BE2C (cell line): Measurements from ENCODE around the gene TSHZ3.

Experiments used
- DNase-seq: peaks from one replicate; pipeline ENCODE4 v3.0.0-alpha.2; 2020
- H3K27me3 ChIP-seq: fragments of 250-450 bp; sonication (Bioruptor Pico); 2 replicates; pipeline ENCODE4 v1.5.1; 2020; ENCODE audit warnings: mild to moderate bottlenecking
- H3K36me3 ChIP-seq: fragments of 250-450 bp; sonication (Bioruptor Pico); 2 replicates; pipeline ENCODE4 v1.5.1; 2020; ENCODE audit warnings: mild to moderate bottlenecking
- H3K4me1 ChIP-seq: fragments of 250-450 bp; sonication (Bioruptor Pico); 2 replicates; pipeline ENCODE4 v1.5.1; 2020
- H3K4me3 ChIP-seq: 2 replicates; pipeline ENCODE4 v1.5.1; 2011; ENCODE audit warnings: low read depth, low read length
- H3K9me3 ChIP-seq: fragments of 250-450 bp; sonication (Bioruptor Pico); 2 replicates; pipeline ENCODE4 v1.5.1; 2020
- TF ChIP-seq, protein P1 (sequence below): IDR thresholded peaks from 2 replicates; pipeline ENCODE4 v1.5.1; 2012; ENCODE audit warnings: mild to moderate bottlenecking, low read depth, low read length

Gene TSHZ3

DNA sequence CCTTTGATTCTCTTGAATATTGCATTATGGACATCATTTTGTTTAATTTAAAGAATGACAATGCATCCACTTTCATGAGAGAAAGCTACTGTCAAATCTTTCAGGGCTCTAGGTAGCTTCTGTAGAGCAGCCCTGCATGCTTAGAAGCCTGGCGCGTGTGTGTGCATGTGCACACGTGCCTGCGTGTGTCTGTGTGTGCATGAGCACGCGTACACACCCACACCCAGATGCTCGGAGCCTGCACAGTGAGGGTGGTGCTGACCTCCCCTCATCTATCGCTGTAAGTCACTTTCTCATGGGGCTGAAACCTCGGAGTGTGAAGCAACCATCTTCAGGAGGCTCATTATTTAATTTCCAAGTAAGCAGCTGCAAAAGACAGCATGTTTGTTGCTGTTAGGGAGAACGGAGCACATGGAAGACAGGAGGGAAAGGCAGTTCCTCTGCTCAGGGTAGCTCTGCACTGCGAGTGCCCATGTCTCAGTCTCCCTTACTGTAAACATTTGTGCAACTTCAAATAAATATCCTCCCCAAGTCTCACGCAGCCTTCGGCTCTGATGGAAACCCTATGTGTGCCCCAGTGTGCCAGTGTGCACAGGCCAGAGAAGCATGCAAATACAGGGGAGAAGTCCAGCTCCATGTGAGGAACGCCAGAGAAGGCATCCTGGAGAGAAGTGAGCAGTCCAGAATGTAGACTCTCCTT is 22.8 kb downstream of the TSHZ3 start:
- Histone ChIP-seq H3K9me3 (no peaks in the 10 kb centered on the region), H3K4me3 (no peak overlapping the region), H3K4me1 (no peaks in the 10 kb centered on the region), H3K36me3 (no peaks in the 10 kb centered on the region), H3K27me3 (no peaks in the 10 kb centered on the region)
- TF ChIP-seq, protein P1, sequence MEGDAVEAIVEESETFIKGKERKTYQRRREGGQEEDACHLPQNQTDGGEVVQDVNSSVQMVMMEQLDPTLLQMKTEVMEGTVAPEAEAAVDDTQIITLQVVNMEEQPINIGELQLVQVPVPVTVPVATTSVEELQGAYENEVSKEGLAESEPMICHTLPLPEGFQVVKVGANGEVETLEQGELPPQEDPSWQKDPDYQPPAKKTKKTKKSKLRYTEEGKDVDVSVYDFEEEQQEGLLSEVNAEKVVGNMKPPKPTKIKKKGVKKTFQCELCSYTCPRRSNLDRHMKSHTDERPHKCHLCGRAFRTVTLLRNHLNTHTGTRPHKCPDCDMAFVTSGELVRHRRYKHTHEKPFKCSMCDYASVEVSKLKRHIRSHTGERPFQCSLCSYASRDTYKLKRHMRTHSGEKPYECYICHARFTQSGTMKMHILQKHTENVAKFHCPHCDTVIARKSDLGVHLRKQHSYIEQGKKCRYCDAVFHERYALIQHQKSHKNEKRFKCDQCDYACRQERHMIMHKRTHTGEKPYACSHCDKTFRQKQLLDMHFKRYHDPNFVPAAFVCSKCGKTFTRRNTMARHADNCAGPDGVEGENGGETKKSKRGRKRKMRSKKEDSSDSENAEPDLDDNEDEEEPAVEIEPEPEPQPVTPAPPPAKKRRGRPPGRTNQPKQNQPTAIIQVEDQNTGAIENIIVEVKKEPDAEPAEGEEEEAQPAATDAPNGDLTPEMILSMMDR, result no peak
- DNase-seq, result no peak

DNA sequence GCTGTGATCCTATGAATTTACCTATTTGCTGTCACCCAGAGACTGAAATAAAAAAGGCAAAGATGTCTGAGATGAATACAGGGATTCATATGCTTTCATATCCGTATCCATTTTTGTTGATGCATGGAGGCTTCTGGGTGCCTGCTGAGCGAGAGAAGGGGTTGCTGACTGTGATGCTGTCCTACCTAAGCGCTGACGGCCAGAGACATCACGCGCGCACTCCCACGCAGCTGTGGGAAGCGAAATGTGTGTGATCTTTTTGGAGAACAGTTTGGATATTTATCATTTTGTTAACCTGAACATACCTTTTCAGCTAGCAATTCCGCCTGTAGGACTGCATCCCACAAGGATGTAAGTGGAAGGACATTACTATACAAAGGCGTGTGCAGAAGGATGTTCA is 23.9 kb downstream of the TSHZ3 start:
- Histone ChIP-seq H3K4me1 (no peaks in the 10 kb centered on the region), H3K4me3 (no peak overlapping the region), H3K9me3 (no peaks in the 10 kb centered on the region), H3K27me3 (no peaks in the 10 kb centered on the region), H3K36me3 (no peaks in the 10 kb centered on the region)
- TF ChIP-seq, protein P1, result no peak
- DNase-seq, result no peak

DNA sequence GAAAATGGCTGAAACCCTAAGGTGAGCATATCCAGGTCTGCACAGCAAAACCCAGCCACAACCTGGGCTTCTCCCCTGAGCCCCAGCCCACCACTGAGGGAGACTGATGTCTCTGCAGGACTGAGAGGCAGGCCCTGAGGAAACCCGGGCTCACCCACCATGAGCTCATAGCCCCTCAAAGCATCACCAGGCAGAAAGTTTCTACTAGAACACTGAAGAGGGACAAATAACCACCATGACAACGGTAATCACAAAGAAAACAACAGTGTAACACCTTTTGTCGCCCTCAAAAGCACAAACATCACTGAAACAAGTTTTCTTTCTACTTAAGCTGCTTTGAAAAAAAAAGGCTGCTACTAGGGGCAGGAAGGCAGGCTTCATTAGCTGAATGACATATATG is 29.8 kb downstream of the TSHZ3 start:
- TF ChIP-seq, protein P1, result no peak
- H3K4me1 ChIP-seq, result peaks cover 6% of the 10 kb centered on the region
- H3K27me3 ChIP-seq, result no peaks in the 10 kb centered on the region
- no peak overlapping the region for H3K4me3 ChIP-seq
- DNase-seq, result no peak
- no peaks in the 10 kb centered on the region for H3K9me3 ChIP-seq
- no peaks in the 10 kb centered on the region for H3K36me3 ChIP-seq

DNA sequence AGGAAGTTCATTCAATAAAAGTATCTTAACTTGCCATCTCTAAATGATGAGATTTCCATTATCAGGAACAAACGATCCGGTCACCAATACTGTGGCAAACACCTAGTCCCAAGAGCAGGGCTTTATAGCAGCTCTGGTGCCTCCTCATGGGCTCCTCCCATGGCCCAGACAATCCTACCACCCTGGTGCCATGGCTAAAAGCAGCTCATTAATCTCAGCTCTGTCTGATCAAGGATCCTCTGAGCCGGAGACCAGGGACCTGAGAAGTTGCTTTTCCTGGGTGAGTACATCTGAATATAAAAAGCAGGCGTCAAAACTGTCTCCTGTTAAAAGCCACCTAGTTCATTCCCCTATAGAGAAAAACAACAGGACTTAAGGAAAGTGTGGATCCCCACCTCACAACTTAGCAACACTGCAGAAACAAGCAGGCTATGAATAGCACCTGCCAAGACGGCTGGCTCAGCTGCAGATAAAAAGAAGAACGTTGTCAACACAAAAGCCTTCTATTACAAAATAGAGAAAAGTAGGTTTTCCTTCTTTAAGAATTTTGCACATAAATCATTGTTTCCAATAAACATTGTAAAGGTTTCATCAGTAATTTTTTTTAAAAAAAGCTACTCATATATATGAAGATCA is 30.3 kb downstream of the TSHZ3 start:
- Histone ChIP-seq H3K27me3 (no peaks in the 10 kb centered on the region), H3K9me3 (no peaks in the 10 kb centered on the region), H3K36me3 (no peaks in the 10 kb centered on the region), H3K4me1 (peaks cover 6% of the 10 kb centered on the region), H3K4me3 (no peak overlapping the region)
- DNase-seq, result no peak
- TF ChIP-seq, protein P1, result no peak

DNA sequence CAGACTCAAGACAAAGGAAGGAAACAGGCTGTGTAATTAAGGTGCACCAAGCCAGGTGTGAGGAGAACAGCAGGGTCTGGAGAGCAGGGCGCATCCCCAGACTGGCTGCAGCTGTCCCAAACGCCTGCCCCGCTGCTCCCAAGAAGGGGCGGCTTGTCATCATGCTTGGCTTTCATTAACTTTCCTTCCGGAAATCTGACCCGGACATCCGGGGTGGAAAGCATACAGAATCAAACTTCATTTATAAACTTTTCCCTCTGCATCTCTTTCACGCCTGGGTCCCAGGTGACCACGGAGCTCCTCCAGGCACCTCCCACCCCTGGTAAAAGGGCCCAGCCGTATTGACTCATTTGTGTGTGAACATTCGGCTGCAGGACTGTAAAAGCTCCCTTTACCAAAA is 31.7 kb downstream of the TSHZ3 start:
- no peaks in the 10 kb centered on the region for H3K27me3 ChIP-seq
- H3K9me3 ChIP-seq, result no peaks in the 10 kb centered on the region
- H3K4me1 ChIP-seq, result peaks cover 6% of the 10 kb centered on the region
- no peaks in the 10 kb centered on the region for H3K36me3 ChIP-seq
- TF ChIP-seq, protein P1, result no peak
- H3K4me3 ChIP-seq, result no peak overlapping the region
- DNase-seq, result no peak

DNA sequence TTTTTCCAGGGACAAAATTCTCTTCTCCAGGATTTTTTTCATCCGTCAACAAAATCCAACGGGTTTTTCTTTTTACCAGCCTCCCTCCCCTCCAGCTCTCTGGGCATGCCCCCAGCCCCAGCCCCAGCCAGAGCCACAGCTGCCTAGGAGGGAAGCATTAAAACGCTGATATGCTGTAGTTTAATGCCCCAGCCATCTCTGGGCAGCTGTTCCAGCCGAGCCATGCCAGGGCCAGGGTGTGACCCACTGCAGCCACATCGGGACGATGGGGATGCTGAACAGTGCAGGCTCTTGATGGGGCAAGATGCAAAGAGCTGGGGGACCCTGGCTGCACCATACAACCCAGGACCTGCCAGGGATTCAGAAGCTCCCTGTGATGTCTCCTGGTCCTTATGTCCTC is 32.1 kb downstream of the TSHZ3 start:
- no peaks in the 10 kb centered on the region for H3K9me3 ChIP-seq

More for the DNA sequence above, 32.1 kb downstream of the TSHZ3 start:
- Histone ChIP-seq H3K4me3 (no peak overlapping the region), H3K27me3 (no peaks in the 10 kb centered on the region), H3K4me1 (peaks cover 6% of the 10 kb centered on the region), H3K36me3 (no peaks in the 10 kb centered on the region)
- TF ChIP-seq, protein P1, result no peak
- DNase-seq, result no peak
